HL-60 (cell line): ENCODE data around the gene NARS2.

Source experiments
- DNase-seq, 2 experiments: peaks; one replicate each; pipeline ENCODE4 v3.0.0-alpha.2; 2010 to 2020; ENCODE audit warnings: low read depth in 1 of 2, low spot score in 1 of 2
- H3K27ac ChIP-seq: fragments of 250-450 bp; sonication (Bioruptor Pico); replicated peaks from 2 replicates; pipeline ENCODE4 v1.5.1; 2020; ENCODE audit warnings: mild to moderate bottlenecking, moderate library complexity
- H3K27me3 ChIP-seq: fragments of 250-450 bp; sonication (Bioruptor Pico); 2 replicates; pipeline ENCODE4 v1.5.1; 2021; ENCODE audit warnings: mild to moderate bottlenecking, moderate library complexity; ENCODE audit not compliant: insufficient read depth, poor library complexity, severe bottlenecking
- H3K4me3 ChIP-seq: replicated peaks from 2 replicates; pipeline ENCODE4 v1.5.1; 2011; ENCODE audit warnings: mild to moderate bottlenecking, control low read depth, low read length; ENCODE audit not compliant: insufficient read depth
- CTCF ChIP-seq: IDR thresholded peaks from one replicate; pipeline ENCODE4 v1.5.1; 2011; ENCODE audit warnings: low read length, control low read depth, inconsistent platforms; ENCODE audit not compliant: insufficient read depth
- GABPA ChIP-seq: IDR thresholded peaks from 2 replicates; pipeline ENCODE4 v1.6.1; 2012; ENCODE audit warnings: low read depth
- POLR2AphosphoS5 ChIP-seq: IDR thresholded peaks from 2 replicates; pipeline ENCODE4 v1.6.1; 2012; ENCODE audit warnings: low read depth
- REST ChIP-seq: IDR thresholded peaks from 2 replicates; pipeline ENCODE4 v1.6.1; 2012; ENCODE audit warnings: low read depth; ENCODE audit not compliant: insufficient replicate concordance
- SPI1 ChIP-seq: IDR thresholded peaks from 2 replicates; pipeline ENCODE4 v1.6.1; 2012; ENCODE audit warnings: low read depth, mild to moderate bottlenecking, borderline replicate concordance

The NARS2 gene

GRCh38 chr11:78472905-78473304, 101.8 kb downstream of the NARS2 start:
- TF ChIP-seq SPI1 (no peak), CTCF (no peak), GABPA (no peak), POLR2AphosphoS5 (no peak), REST (no peak)
- DNase-seq: no peak
- Histone ChIP-seq H3K27me3 (no peaks in the 10 kb centered on the region), H3K27ac (no peak overlapping the region), H3K4me3 (no peak overlapping the region)

- no peaks in the 10 kb centered on the region for H3K27me3 ChIP-seq
- TF ChIP-seq REST: no peak
- TF ChIP-seq POLR2AphosphoS5: no peak
- TF ChIP-seq SPI1: no peak
- TF ChIP-seq GABPA: no peak
- no peak for TF ChIP-seq CTCF
- H3K27ac ChIP-seq: no peak overlapping the region
- no peak overlapping the region for H3K4me3 ChIP-seq
- no peak for DNase-seq
These were observed 102.3 kb downstream of the NARS2 start for GRCh38 chr11:78472382-78472781.

- Histone ChIP-seq H3K27ac (no peak overlapping the region), H3K4me3 (no peak overlapping the region), H3K27me3 (no peaks in the 10 kb centered on the region)
- no peak for DNase-seq
- no peak for TF ChIP-seq SPI1
- TF ChIP-seq CTCF: no peak
- TF ChIP-seq REST: no peak
- no peak for TF ChIP-seq GABPA
- TF ChIP-seq POLR2AphosphoS5: no peak
These were observed 103.7 kb downstream of the NARS2 start for GRCh38 chr11:78470861-78471442.
